Esophagus squamous epithelium (tissue), 4 donors: ENCODE measurements around the gene CERS3.

Experiments
- CTCF ChIP-seq, 6 experiments: fragments of 450-650 bp in 4 of 6; fragments of 200-600 bp in 2 of 6; sonication (generic) in 2 of 6; IDR thresholded peaks; one replicate each; pipeline ENCODE4 v1.5.1; 2016 to 2019; ENCODE audit warnings: antibody characterized with exemption in 6 of 6, mild to moderate bottlenecking in 4 of 6, moderate library complexity in 4 of 6
- POLR2A ChIP-seq, 4 donors: fragments of 450-650 bp; IDR thresholded peaks; one replicate each; pipeline ENCODE4 v1.6.1; 2017; ENCODE audit warnings: antibody characterized with exemption in 4 of 4, mild to moderate bottlenecking in 4 of 4, moderate library complexity in 3 of 4

DNA sequence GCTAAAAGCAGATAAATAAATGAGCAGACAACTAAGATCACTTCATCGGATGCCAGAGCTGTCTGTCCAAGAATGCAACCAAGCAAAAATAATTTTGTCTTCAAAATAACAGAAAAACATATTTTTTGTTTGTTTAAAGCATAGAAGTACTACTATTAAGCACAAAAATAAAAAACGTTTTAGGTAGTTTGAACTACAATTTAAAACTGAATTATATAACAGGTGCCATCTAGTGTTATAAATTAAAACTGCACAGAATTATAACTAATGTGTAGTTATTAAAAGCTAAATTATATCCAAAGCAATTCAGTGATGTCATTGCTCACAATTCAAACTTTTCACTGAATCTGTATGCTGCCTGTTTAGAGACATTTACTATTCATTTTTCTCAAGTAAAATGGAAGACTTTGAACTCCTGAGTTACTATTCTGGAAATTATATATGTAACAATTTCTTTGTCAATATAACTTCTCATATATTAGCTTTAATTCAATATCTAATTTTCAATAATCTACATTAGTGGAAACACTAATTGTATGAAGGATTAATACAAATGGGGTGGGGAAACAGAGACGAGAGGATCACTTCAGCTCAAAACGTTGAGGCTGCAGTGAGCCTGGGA, 43.7 kb upstream of the CERS3 start:
- TF ChIP-seq POLR2A (IDR thresholded peaks at IDR 0.05) (no peak), CTCF (IDR thresholded peaks at IDR 0.05) (peak in 5 of 6 experiments; percentile 20 to 73 (median 65))
